Inflammatory macrophage treated with lipopolysaccharide for 1 hour (primary cell): Measurements from ENCODE around the gene MAEL.

Source experiments
- DNase-seq, 2 donors: peaks; one replicate each; pipeline ENCODE4 v3.0.0-alpha.2; 2020 to 2022

Gene MAEL

GRCh38 chr1:166988974-166989515, at the start of gene MAEL:
MAEL (plus strand) TSS chr1:166989280; CDS start chr1:166989353, 73 bp downstream.
- DNase-seq = no peak

- no peak for DNase-seq
Observed at GRCh38 chr1:166939741-166940375, 49.2 kb upstream of the MAEL start.

- DNase-seq = no peak
Observed at GRCh38 chr1:166944186-166944967, 44.7 kb upstream of the MAEL start.

- no peak for DNase-seq
Observed at GRCh38 chr1:166947398-166948043, 41.6 kb upstream of the MAEL start.

- no peak for DNase-seq
Observed at GRCh38 chr1:166948856-166949350, 40.2 kb upstream of the MAEL start.

GRCh38 chr1:166950156-166950555, 38.9 kb upstream of the MAEL start:
- DNase-seq = no peak

- no peak for DNase-seq
Observed at GRCh38 chr1:166951050-166951449, 38.0 kb upstream of the MAEL start.

GRCh38 chr1:166952002-166952746, 36.9 kb upstream of the MAEL start:
- DNase-seq = no peak

- no peak for DNase-seq
Observed at GRCh38 chr1:166953491-166953890, 35.6 kb upstream of the MAEL start.

GRCh38 chr1:166956057-166956850, 32.8 kb upstream of the MAEL start:
- no peak for DNase-seq

GRCh38 chr1:166956872-166957271, 32.2 kb upstream of the MAEL start:
- no peak for DNase-seq

GRCh38 chr1:166960858-166961474, 28.1 kb upstream of the MAEL start:
- DNase-seq = no peak

- DNase-seq = no peak
Observed at GRCh38 chr1:166969074-166969677, 19.9 kb upstream of the MAEL start.

- DNase-seq = no peak
Observed at GRCh38 chr1:166971252-166971651, 17.8 kb upstream of the MAEL start.

GRCh38 chr1:166972193-166972592, 16.9 kb upstream of the MAEL start:
- no peak for DNase-seq

- DNase-seq = no peak
Observed at GRCh38 chr1:166972826-166973225, 16.3 kb upstream of the MAEL start.

- no peak for DNase-seq
Observed at GRCh38 chr1:166974647-166975345, 14.3 kb upstream of the MAEL start.

- DNase-seq = peak; percentile 23 to 41
Observed at GRCh38 chr1:166975361-166976129, 13.5 kb upstream of the MAEL start, which contains the start of gene ILDR2. ILDR2 (minus strand) TSS chr1:166975540; CDS start chr1:166975268, 272 bp downstream.

GRCh38 chr1:166977951-166978350, 11.1 kb upstream of the MAEL start:
- DNase-seq = no peak
